HUDEP-2 (cell line): ENCODE results near the gene ARHGEF16.

Source experiments
- DNase-seq, 76 experiments: peaks; one replicate each; lab custom pipeline; 2025; ENCODE audit not compliant: unreplicated experiment in 76 of 76; lab: John Stamatoyannopoulos, UW

The ARHGEF16 gene

DNA sequence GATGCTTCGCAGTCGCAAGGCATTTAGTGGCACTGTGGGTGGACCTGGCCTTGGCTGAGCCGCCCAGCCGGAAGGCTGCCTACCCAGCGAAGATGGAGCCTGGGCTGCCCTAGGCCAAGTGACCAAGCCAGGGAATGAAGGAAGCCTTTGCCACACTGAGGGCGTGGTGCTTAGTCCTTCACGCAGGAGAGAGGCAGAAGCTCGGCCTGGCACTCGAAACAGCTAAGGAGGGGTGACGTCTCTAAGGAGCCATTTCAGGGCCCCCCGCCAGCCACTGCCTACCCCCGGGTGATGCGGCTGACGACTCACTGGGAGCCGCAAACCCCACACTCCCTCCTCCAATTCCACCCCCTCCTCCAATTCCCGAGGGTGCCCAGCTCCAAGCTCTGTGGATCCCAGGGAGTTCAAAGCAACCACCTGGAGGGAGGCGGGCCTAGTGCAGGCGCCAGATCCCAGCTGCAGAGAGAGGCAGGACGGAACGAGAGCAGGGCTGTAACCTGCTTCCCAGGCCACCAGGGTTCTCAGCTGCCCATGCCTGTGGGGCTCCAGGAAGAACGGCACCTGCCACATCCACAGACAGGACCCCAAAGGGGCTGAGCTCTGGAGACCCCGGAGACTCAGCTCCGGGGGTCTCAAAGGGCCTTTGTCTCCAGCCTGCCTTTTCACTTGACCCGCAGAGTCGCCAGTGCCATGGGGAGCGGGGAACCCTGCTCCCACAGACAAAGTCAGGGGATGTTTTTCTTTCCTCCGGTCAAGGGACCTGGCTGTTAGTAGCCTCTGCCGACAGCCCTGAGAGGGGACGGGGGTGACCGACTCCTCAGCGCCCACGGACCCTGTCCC is 75.8 kb downstream of the ARHGEF16 start:
- no peak for DNase-seq
